HepG2 (cell line): Measurements from ENCODE around the gene DMRT3. TPM values are rescaled to one million over a fixed set of nuclear protein-coding genes. Genes with fewer than 3 reads are reported as not detected.

Experiments
- ATAC-seq: fragments of 200-7000 bp; cut with Tn5 transposase; 3 replicates; pipeline ENCODE4 v1.9.1; 2020; ENCODE audit warnings: mild to moderate bottlenecking, moderate library complexity
- BruUV-seq: library from RNA; stranded (reverse); fragments of 400-500 nt; replicated peaks from 2 replicates; lab custom pipeline; 2021; lab: Mats Ljungman, UMichigan
- CTCF ChIA-PET: fragments of 300-600 bp; formaldehyde crosslinking; extraction: SDS; loops from one replicate; lab custom pipeline; 2021; ENCODE audit warnings: low total read pairs, inconsistent platforms, low intra/inter-chr PET ratio; lab: Yijun Ruan, JAX
- POLR2A ChIA-PET: fragments of 350-600 bp; sonication (Branson Sonifier 250); formaldehyde crosslinking; loops from one replicate; lab custom pipeline; 2020; ENCODE audit warnings: antibody characterized with exemption, inconsistent platforms; lab: Yijun Ruan, JAX
- DNase-seq: peaks from one replicate; pipeline ENCODE4 v3.0.0-alpha.2; 2015; ENCODE audit warnings: low spot score
- FAIRE-seq: peaks from 3 replicates; lab custom pipeline; 2011; peaks lifted over from hg19 to GRCh38; lab: Jason Lieb, UNC
- H2AFZ ChIP-seq: one replicate; pipeline ENCODE4 v1.6.1; 2011; ENCODE audit warnings: low read length, inconsistent platforms
- H3K27ac ChIP-seq: fragments of 300-600 bp; 3 replicates; pipeline ENCODE4 v1.8.0; 2011; ENCODE audit warnings: mixed run types, mild to moderate bottlenecking, mixed read lengths, low read length, inconsistent platforms; ENCODE audit not compliant: insufficient read depth; ENCODE audit errors: extremely low read length
- H3K27me3 ChIP-seq, 2 experiments: fragments of 200-600 bp in 1 of 2; 2 replicates in 1 of 2; 3 replicates in 1 of 2; pipeline versions ENCODE4 v1.6.0 to v1.8.0; 2011; ENCODE audit warnings: low read length in 2 of 2, mild to moderate bottlenecking in 2 of 2, moderate library complexity in 2 of 2, inconsistent platforms in 1 of 2; ENCODE audit not compliant: insufficient read depth in 2 of 2, control insufficient read depth in 1 of 2
- H3K36me3 ChIP-seq, 2 experiments: fragments of 200-600 bp in 1 of 2; replicated peaks in 1 of 2; 2 replicates in 1 of 2; 3 replicates in 1 of 2; pipeline versions ENCODE4 v1.5.1 to v1.8.0; 2011; ENCODE audit warnings: low read length in 2 of 2, inconsistent platforms in 1 of 2; ENCODE audit not compliant: insufficient read depth in 2 of 2, control insufficient read depth in 1 of 2
- H3K4me1 ChIP-seq: 2 replicates; pipeline ENCODE4 v1.5.1; 2012; ENCODE audit warnings: low read length, inconsistent platforms; ENCODE audit not compliant: insufficient read depth
- H3K4me2 ChIP-seq: 2 replicates; pipeline ENCODE4 v1.6.0; 2011; ENCODE audit warnings: low read depth, low read length, inconsistent platforms
- H3K4me3 ChIP-seq, 3 experiments: fragments of 200-600 bp in 1 of 3; sonication (generic), shearing (Covaris generic) in 1 of 3; replicated peaks in 1 of 3; 2 replicates each; pipeline ENCODE4 v1.5.1; 2011 to 2016; ENCODE audit warnings: low read length in 3 of 3, inconsistent platforms in 2 of 3, low read depth in 2 of 3, mild to moderate bottlenecking in 2 of 3, control low read depth in 1 of 3, mixed read lengths in 1 of 3; ENCODE audit not compliant: insufficient read depth in 1 of 3
- H3K79me2 ChIP-seq: one replicate; pipeline ENCODE4 v1.6.1; 2011; ENCODE audit warnings: low read length, inconsistent platforms; ENCODE audit not compliant: insufficient read depth
- H3K9ac ChIP-seq: 2 replicates; pipeline ENCODE4 v1.6.0; 2011; ENCODE audit warnings: mild to moderate bottlenecking, low read depth, low read length, inconsistent platforms; ENCODE audit not compliant: insufficient read depth
- H3K9me3 ChIP-seq: 2 replicates; pipeline ENCODE4 v1.5.1; 2012; ENCODE audit warnings: mild to moderate bottlenecking, low read length
- H4K20me1 ChIP-seq: 2 replicates; pipeline ENCODE4 v1.6.0; 2011; ENCODE audit warnings: inconsistent platforms, mild to moderate bottlenecking, low read length, moderate library complexity; ENCODE audit not compliant: insufficient read depth
- ARNT2 ChIP-seq: sonication (generic); formaldehyde crosslinking; IDR thresholded peaks from 2 replicates; pipeline ENCODE4 v1.8.0; 2022; ENCODE audit warnings: mild to moderate bottlenecking, low read depth, missing genetic modification reagents, moderate library complexity
- EHMT2 ChIP-seq: fragments of 200-600 bp; sonication (generic); IDR thresholded peaks from 2 replicates; pipeline ENCODE4 v1.7.0; 2017; ENCODE audit warnings: antibody characterized with exemption, low read depth, low read length, borderline replicate concordance
- GATAD2A ChIP-seq: IDR thresholded peaks from 2 replicates; pipeline ENCODE4 v1.6.1; 2016
- HNRNPL ChIP-seq: fragments of 200-400 bp; formaldehyde crosslinking; IDR thresholded peaks from 2 replicates; pipeline ENCODE4 v1.6.1; 2017; ENCODE audit warnings: mild to moderate bottlenecking, low read depth, low read length
- HOXA7 ChIP-seq: sonication (generic); formaldehyde crosslinking; IDR thresholded peaks from 2 replicates; pipeline ENCODE4 v1.8.1; 2022; ENCODE audit warnings: mild to moderate bottlenecking, missing genetic modification reagents, moderate library complexity
- RBAK ChIP-seq: sonication (generic); formaldehyde crosslinking; IDR thresholded peaks from 2 replicates; pipeline ENCODE4 v1.5.1; 2020; ENCODE audit warnings: mild to moderate bottlenecking, missing genetic modification reagents
- RFX5 ChIP-seq: IDR thresholded peaks from 2 replicates; pipeline ENCODE4 v1.6.1; 2011; ENCODE audit warnings: low read depth, low read length, improper control_type of control experiment
- RORA ChIP-seq: sonication (generic); formaldehyde crosslinking; IDR thresholded peaks from 2 replicates; pipeline ENCODE4 v1.5.0; 2020; ENCODE audit warnings: mild to moderate bottlenecking, missing genetic modification reagents, moderate library complexity
- SIN3A ChIP-seq: IDR thresholded peaks from 2 replicates; pipeline ENCODE4 v1.6.1; 2011; ENCODE audit warnings: low read depth, mild to moderate bottlenecking, control low read depth, low read length, borderline replicate concordance
- SMARCC2 ChIP-seq: fragments of 450-650 bp; IDR thresholded peaks from 2 replicates; pipeline ENCODE4 v1.6.1; 2017; ENCODE audit warnings: antibody characterized with exemption, mild to moderate bottlenecking
- SOX6 ChIP-seq, 2 experiments: fragments of 450-650 bp in 1 of 2; sonication (generic) in 1 of 2; formaldehyde crosslinking in 1 of 2; IDR thresholded peaks; 2 replicates each; pipeline versions ENCODE4 v1.4.0 to v1.6.1; 2017 to 2020; ENCODE audit warnings: antibody characterized with exemption in 1 of 2, mild to moderate bottlenecking in 1 of 2, missing genetic modification reagents in 1 of 2
- ZFP37 ChIP-seq: sonication (generic); formaldehyde crosslinking; IDR thresholded peaks from 2 replicates; pipeline ENCODE4 v1.4.0; 2020; ENCODE audit warnings: missing genetic modification reagents, borderline replicate concordance
- ZNF44 ChIP-seq: sonication (generic); formaldehyde crosslinking; IDR thresholded peaks from 2 replicates; pipeline ENCODE4 v1.5.1; 2020; ENCODE audit warnings: mild to moderate bottlenecking, missing genetic modification reagents
- WGBS: methylation state at CpG from one replicate; pipeline ENCODE4 v1.1.6; 2017; ENCODE audit warnings: low lambda C conversion rate; 5-methylcytosine and 5-hydroxymethylcytosine counted together
- in situ Hi-C: cut with HindIII; loops from 2 replicates; pipeline ENCODE4 v1.10.0; 2017; ENCODE audit warnings: low pct_unique_long_range_greater_than_20kb; ENCODE audit not compliant: extremely low pct_ligation_motif_present
- intact Hi-C: fragments of 100-400 bp; cut with micrococcal nuclease; formaldehyde crosslinking; loops from one replicate; pipeline ENCODE4 v1.10.0; 2022; ENCODE audit not compliant: unreplicated experiment
- polyA plus RNA-seq, 8 experiments: library from polyadenylated mRNA; depleted of rRNA in 3 of 8; stranded (reverse) in 7 of 8; unstranded in 1 of 8; fragments of >200 nt; fragmentation: Illumina TruSeq in 4 of 8; extraction: Trizol in 4 of 8; gene quantifications; 2 replicates each; pipeline versions ENCODE4 v1.2.1 to v1.2.3, GENCODE V29; 2011 to 2016; ENCODE audit warnings: low read depth in 4 of 8, missing spikeins in 1 of 8, mixed read lengths in 1 of 8; ENCODE audit not compliant: insufficient read depth in 1 of 8
- total RNA-seq, 5 experiments: library from RNA; depleted of rRNA; stranded (reverse); fragments of >200 nt; fragmentation: Illumina TruSeq; extraction: Trizol; gene quantifications; 2 replicates each; pipeline ENCODE4 v1.2.3, GENCODE V29; 2016; ENCODE audit warnings: low read depth in 1 of 5
- TF ChIP-seq, protein P1 (sequence below): sonication (generic); formaldehyde crosslinking; IDR thresholded peaks from 2 replicates; pipeline ENCODE4 v1.8.0; 2022; ENCODE audit warnings: missing genetic modification reagents, mild to moderate bottlenecking, moderate library complexity, borderline replicate concordance
- TF ChIP-seq, protein P2 (sequence below): sonication (generic); formaldehyde crosslinking; IDR thresholded peaks from 2 replicates; pipeline ENCODE4 v1.5.0; 2020; ENCODE audit warnings: missing genetic modification reagents, mild to moderate bottlenecking, borderline replicate concordance

The DMRT3 gene
- total and polyA plus RNA-seq, 2 of the 13 experiments (the other 11 are each of a cell fraction or from before 2014, with no cell fraction given): not detected

DNA sequence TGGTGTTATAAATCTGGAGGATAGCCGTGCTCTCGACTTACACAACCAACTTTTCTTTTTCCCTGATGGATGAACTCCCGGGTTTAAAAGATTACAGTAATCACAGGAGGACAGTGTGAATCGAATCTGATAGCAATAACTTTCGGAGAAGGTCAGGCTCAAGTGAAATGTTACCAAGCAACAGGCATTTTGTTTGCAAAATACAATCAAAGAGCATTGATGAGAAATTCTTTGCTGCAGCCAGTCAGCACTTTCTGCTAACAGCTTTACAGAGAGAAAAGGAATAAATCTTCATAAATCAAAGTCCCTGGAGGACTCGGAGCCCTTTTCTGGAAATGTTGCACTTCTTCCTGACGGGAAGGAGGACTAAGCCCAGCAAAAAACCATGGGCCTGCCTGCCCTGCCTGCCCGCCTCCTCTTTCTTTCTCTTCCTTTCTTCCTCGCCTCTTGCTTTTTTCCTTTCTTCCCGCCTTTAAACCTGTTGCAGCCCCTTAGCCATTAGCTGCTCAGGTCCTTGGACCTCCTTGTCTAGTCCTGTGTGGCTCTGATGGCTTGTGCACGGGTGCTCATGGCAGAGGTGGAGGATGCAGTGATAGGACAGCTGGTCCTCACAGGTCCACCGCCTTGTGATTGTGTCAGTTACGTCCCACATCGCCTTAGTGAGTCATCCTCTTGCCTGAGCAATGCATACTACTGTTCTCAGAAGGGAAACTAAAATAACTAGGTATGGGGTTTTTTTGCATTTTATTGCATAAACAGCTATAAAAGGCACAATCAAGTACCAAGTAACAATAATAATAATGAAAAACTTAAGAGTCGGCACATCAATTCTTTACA is 6.2 kb downstream of the DMRT3 start:
- TF ChIP-seq RORA (CRISPR knock-in tag) (no peak), HNRNPL (no peak), SMARCC2 (no peak), GATAD2A (CRISPR knock-in tag) (no peak), ARNT2 (no peak), RBAK (CRISPR knock-in tag) (no peak), ZNF44 (CRISPR knock-in tag) (no peak), HOXA7 (CRISPR knock-in tag) (no peak), SOX6 (IDR thresholded peaks at IDR 0.05) (no peak), SOX6 (CRISPR knock-in tag; IDR thresholded peaks at IDR 0.05) (no peak), RFX5 (no peak), ZFP37 (CRISPR knock-in tag) (no peak), SIN3A (no peak), EHMT2 (no peak)
- TF ChIP-seq, protein P1, sequence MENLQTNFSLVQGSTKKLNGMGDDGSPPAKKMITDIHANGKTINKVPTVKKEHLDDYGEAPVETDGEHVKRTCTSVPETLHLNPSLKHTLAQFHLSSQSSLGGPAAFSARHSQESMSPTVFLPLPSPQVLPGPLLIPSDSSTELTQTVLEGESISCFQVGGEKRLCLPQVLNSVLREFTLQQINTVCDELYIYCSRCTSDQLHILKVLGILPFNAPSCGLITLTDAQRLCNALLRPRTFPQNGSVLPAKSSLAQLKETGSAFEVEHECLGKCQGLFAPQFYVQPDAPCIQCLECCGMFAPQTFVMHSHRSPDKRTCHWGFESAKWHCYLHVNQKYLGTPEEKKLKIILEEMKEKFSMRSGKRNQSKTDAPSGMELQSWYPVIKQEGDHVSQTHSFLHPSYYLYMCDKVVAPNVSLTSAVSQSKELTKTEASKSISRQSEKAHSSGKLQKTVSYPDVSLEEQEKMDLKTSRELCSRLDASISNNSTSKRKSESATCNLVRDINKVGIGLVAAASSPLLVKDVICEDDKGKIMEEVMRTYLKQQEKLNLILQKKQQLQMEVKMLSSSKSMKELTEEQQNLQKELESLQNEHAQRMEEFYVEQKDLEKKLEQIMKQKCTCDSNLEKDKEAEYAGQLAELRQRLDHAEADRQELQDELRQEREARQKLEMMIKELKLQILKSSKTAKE (CRISPR knock-in tag): no peak
- TF ChIP-seq, protein P2, sequence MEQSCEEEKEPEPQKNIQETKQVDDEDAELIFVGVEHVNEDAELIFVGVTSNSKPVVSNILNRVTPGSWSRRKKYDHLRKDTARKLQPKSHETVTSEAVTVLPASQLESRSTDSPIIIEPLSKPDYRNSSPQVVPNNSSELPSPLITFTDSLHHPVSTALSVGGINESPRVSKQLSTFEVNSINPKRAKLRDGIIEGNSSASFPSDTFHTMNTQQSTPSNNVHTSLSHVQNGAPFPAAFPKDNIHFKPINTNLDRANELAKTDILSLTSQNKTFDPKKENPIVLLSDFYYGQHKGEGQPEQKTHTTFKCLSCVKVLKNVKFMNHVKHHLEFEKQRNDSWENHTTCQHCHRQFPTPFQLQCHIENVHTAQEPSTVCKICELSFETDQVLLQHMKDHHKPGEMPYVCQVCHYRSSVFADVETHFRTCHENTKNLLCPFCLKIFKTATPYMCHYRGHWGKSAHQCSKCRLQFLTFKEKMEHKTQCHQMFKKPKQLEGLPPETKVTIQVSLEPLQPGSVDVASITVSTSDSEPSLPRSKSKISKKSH (CRISPR knock-in tag): no peak
- ChIA-PET CTCF (no interaction called here), POLR2A (no interaction called here)
- Histone ChIP-seq H3K36me3 (no peaks in the 10 kb centered on the region), H3K4me2 (no peak overlapping the region), H2AFZ (no peak overlapping the region), H3K9ac (no peak overlapping the region), H3K79me2 (no peaks in the 10 kb centered on the region), H3K27ac (no peak overlapping the region), H3K4me1 (no peaks in the 10 kb centered on the region), H4K20me1 (no peaks in the 10 kb centered on the region), H3K9me3 (no peaks in the 10 kb centered on the region), H3K27me3 (peaks cover 8 to 56% of the 10 kb centered on the region in 2 experiments; a peak in 4 of 5 replicates), H3K4me3 (no peak overlapping the region)
- BruUV-seq: no TSS peak
- FAIRE-seq: no peak
- no peak for DNase-seq
- intact Hi-C loops: no loop called here
- no peak for ATAC-seq
- 11% methylated on average over 15 of the region's 15 CpGs for WGBS
- in situ Hi-C loops: loop anchor here (25.0 kb wide), 1 partner anchor 395 kb away; no protein-coding TSS in a partner anchor
